HK-2 (cell line): ENCODE data around the gene TSC22D2.

ENCODE experiments used
- DNase-seq: peaks from one replicate; pipeline ENCODE4 v3.0.0-alpha.2; 2018; ENCODE audit not compliant: unreplicated experiment

The TSC22D2 gene

GRCh38 chr3:150385296-150386242, 22.5 kb upstream of the TSC22D2 start:
- DNase-seq: no peak

GRCh38 chr3:150388498-150389418, 19.3 kb upstream of the TSC22D2 start:
- no peak for DNase-seq

GRCh38 chr3:150390087-150390486, 18.0 kb upstream of the TSC22D2 start:
- no peak for DNase-seq

GRCh38 chr3:150391161-150391560, 16.9 kb upstream of the TSC22D2 start:
- DNase-seq: no peak

GRCh38 chr3:150393745-150394144, 14.4 kb upstream of the TSC22D2 start:
- DNase-seq: no peak

GRCh38 chr3:150394606-150395005, 13.5 kb upstream of the TSC22D2 start:
- DNase-seq: no peak

GRCh38 chr3:150396491-150396890, 11.6 kb upstream of the TSC22D2 start:
- no peak for DNase-seq

GRCh38 chr3:150396956-150397550, 11.0 kb upstream of the TSC22D2 start:
- no peak for DNase-seq

GRCh38 chr3:150399060-150399459, 9.0 kb upstream of the TSC22D2 start:
- DNase-seq: no peak

- no peak for DNase-seq
Observed at GRCh38 chr3:150401285-150401684, 6.8 kb upstream of the TSC22D2 start.

- no peak for DNase-seq
Observed at GRCh38 chr3:150402217-150402616, 5.9 kb upstream of the TSC22D2 start.

- DNase-seq: no peak
Observed at GRCh38 chr3:150404023-150404422, 4.1 kb upstream of the TSC22D2 start.

- no peak for DNase-seq
Observed at GRCh38 chr3:150407051-150407807, 869 bp upstream of the TSC22D2 start.

GRCh38 chr3:150407808-150408220, 284 bp upstream of the TSC22D2 start:
- DNase-seq: no peak

GRCh38 chr3:150409125-150409511, 1.0 kb downstream of the TSC22D2 start:
- DNase-seq: no peak

GRCh38 chr3:150409512-150410310, 1.6 kb downstream of the TSC22D2 start:
- DNase-seq: peak; percentile 70

GRCh38 chr3:150410311-150411105, 2.4 kb downstream of the TSC22D2 start:
- DNase-seq: peak; percentile 36

GRCh38 chr3:150411106-150411460, 3.0 kb downstream of the TSC22D2 start:
- DNase-seq: no peak

- no peak for DNase-seq
Observed at GRCh38 chr3:150411546-150411945, 3.4 kb downstream of the TSC22D2 start.

- DNase-seq: no peak
Observed at GRCh38 chr3:150411976-150412375, 3.9 kb downstream of the TSC22D2 start.
